HepG2 (cell line): ENCODE results near the gene SLC50A1. TPM values are rescaled to one million over a fixed set of nuclear protein-coding genes. Genes with fewer than 3 reads are reported as not detected.

Experiments
- AKAP8 ChIP-seq: sonication (generic); formaldehyde crosslinking; IDR thresholded peaks from 2 replicates; pipeline ENCODE4 v1.5.1; 2020; ENCODE audit warnings: mild to moderate bottlenecking, missing genetic modification reagents
- FOXP1 ChIP-seq, 2 experiments: fragments of 450-650 bp in 1 of 2; IDR thresholded peaks; 2 replicates each; pipeline ENCODE4 v1.6.1; 2017 to 2018; ENCODE audit warnings: antibody characterized with exemption in 1 of 2
- HHEX ChIP-seq: IDR thresholded peaks from 2 replicates; pipeline ENCODE4 v1.6.1; 2016; ENCODE audit warnings: control low read depth
- MYC ChIP-seq: sonication (generic); formaldehyde crosslinking; IDR thresholded peaks from 2 replicates; pipeline ENCODE4 v1.9.0; 2021; ENCODE audit warnings: missing genetic modification reagents, borderline replicate concordance
- MYNN ChIP-seq: sonication (generic); formaldehyde crosslinking; IDR thresholded peaks from 2 replicates; pipeline ENCODE4 v1.4.0; 2020; ENCODE audit warnings: mild to moderate bottlenecking, low read depth, missing genetic modification reagents
- NCOA2 ChIP-seq: sonication (generic); formaldehyde crosslinking; IDR thresholded peaks from 2 replicates; pipeline ENCODE4 v1.8.0; 2022; ENCODE audit warnings: inconsistent platforms
- SMYD3 ChIP-seq: sonication (generic); formaldehyde crosslinking; IDR thresholded peaks from 2 replicates; pipeline ENCODE4 v1.8.1; 2023; ENCODE audit warnings: mild to moderate bottlenecking, missing genetic modification reagents
- THRA ChIP-seq: sonication (generic); formaldehyde crosslinking; IDR thresholded peaks from 2 replicates; pipeline ENCODE4 v1.4.0; 2020; ENCODE audit warnings: missing genetic modification reagents, borderline replicate concordance
- ZBED4 ChIP-seq: sonication (generic); formaldehyde crosslinking; IDR thresholded peaks from 2 replicates; pipeline ENCODE4 v1.4.0; 2020; ENCODE audit warnings: missing genetic modification reagents, borderline replicate concordance
- ZBTB3 ChIP-seq: sonication (generic); formaldehyde crosslinking; IDR thresholded peaks from 2 replicates; pipeline ENCODE4 v1.4.0; 2020; ENCODE audit warnings: low read depth, mild to moderate bottlenecking, moderate library complexity, missing genetic modification reagents, borderline replicate concordance
- ZEB1 ChIP-seq: IDR thresholded peaks from 2 replicates; pipeline ENCODE4 v1.6.1; 2012; ENCODE audit warnings: mild to moderate bottlenecking, low read depth, inconsistent platforms; ENCODE audit not compliant: insufficient replicate concordance
- ZFP41 ChIP-seq: sonication (generic); formaldehyde crosslinking; IDR thresholded peaks from 2 replicates; pipeline ENCODE4 v1.4.0; 2020; ENCODE audit warnings: mild to moderate bottlenecking, missing genetic modification reagents, borderline replicate concordance
- ZNF225 ChIP-seq: sonication (generic); formaldehyde crosslinking; IDR thresholded peaks from 2 replicates; pipeline ENCODE4 v1.4.0; 2020; ENCODE audit warnings: mild to moderate bottlenecking, missing genetic modification reagents
- ZNF580 ChIP-seq: IDR thresholded peaks from 2 replicates; pipeline ENCODE4 v1.6.1; 2016; ENCODE audit warnings: low read depth, borderline replicate concordance
- polyA plus RNA-seq, 8 experiments: library from polyadenylated mRNA; depleted of rRNA in 3 of 8; stranded (reverse) in 7 of 8; unstranded in 1 of 8; fragments of >200 nt; fragmentation: Illumina TruSeq in 4 of 8; extraction: Trizol in 4 of 8; gene quantifications; 2 replicates each; pipeline versions ENCODE4 v1.2.1 to v1.2.3, GENCODE V29; 2011 to 2016; ENCODE audit warnings: low read depth in 4 of 8, missing spikeins in 1 of 8, mixed read lengths in 1 of 8; ENCODE audit not compliant: insufficient read depth in 1 of 8
- total RNA-seq, 5 experiments: library from RNA; depleted of rRNA; stranded (reverse); fragments of >200 nt; fragmentation: Illumina TruSeq; extraction: Trizol; gene quantifications; 2 replicates each; pipeline ENCODE4 v1.2.3, GENCODE V29; 2016; ENCODE audit warnings: low read depth in 1 of 5

SLC50A1 gene
- total and polyA plus RNA-seq, 2 of the 13 experiments (the other 11 are each of a cell fraction or from before 2014, with no cell fraction given) = 22.5 to 46.8 TPM

- TF ChIP-seq ZNF225 (CRISPR knock-in tag) (no peak), MYNN (CRISPR knock-in tag) (peak; percentile 74; the same call in 1 of the 2 replicates), ZBTB3 (CRISPR knock-in tag) (no peak), ZNF580 (CRISPR knock-in tag) (peak; percentile 95), THRA (peak; percentile 77), AKAP8 (CRISPR knock-in tag) (0 out of 2 replicates have a peak, but pooled peaks have one; percentile 43), HHEX (CRISPR knock-in tag) (no peak), FOXP1 (IDR thresholded peaks at IDR 0.05) (no peak), FOXP1 (CRISPR knock-in tag; IDR thresholded peaks at IDR 0.05) (peak; percentile 80), NCOA2 (peak; percentile 73), ZBED4 (CRISPR knock-in tag) (peak; percentile 40; the same call in 1 of the 2 replicates), ZEB1 (peak; percentile 89), SMYD3 (CRISPR knock-in tag) (0 out of 2 replicates have a peak, but pooled peaks have one; percentile 28), ZFP41 (CRISPR knock-in tag) (no peak), MYC (CRISPR knock-in tag) (peak; percentile 97)
Measured at GRCh38 chr1:155091071-155092051, 44.3 kb upstream of the SLC50A1 start (continued).
